GM18861 (cell line): ENCODE results near the gene MYO16.
"Not testable (repeated sequence)": the region's sequence is repeated elsewhere in the genome, so short reads cannot be mapped to it uniquely, and the experiment has no call there.

Source experiments
- ATAC-seq: cut with Tn5 transposase; IDR thresholded peaks from one replicate; pipeline ENCODE4 v1.9.1; 2021; ENCODE audit not compliant: unreplicated experiment

Gene MYO16

DNA sequence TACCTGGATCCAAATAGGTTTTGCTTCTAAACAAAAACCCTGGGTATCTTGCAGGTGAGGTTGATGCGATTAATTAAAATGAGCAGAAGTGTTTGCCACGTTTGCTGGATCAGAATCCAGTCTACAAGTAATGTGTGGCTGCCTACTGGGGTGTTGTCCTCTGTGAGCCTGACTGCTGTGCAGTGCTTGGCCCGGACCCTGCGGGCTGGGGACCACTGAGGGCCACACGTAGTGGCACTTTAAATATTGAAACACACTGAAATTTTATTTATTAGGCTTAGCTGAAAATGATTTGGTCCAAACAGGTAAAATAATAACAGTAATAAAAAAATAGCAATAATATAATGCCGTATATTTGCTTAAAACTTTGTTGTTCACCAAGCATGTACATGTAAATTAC is 338.0 kb downstream of the MYO16 start:
- no peak for ATAC-seq

DNA sequence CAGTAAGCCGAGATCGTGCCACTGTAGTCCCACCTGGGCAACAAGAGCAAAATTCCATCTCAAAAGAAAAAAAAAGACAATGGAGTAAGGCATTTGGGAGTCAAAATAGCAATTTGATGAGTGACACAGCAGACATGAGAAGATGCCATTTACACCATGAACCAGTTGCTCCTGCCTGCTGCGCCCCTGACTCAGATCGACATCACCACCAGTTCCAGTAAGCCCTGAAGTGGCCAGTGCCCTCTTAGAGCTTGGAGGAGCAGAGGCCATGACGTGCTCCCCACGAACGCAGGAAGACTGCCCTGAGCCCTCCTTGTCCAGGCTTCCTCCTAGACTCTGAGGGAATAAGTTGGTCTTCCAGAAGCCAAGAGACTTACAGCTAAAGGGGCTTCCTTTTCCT is 339.2 kb downstream of the MYO16 start:
- no peak for ATAC-seq

DNA sequence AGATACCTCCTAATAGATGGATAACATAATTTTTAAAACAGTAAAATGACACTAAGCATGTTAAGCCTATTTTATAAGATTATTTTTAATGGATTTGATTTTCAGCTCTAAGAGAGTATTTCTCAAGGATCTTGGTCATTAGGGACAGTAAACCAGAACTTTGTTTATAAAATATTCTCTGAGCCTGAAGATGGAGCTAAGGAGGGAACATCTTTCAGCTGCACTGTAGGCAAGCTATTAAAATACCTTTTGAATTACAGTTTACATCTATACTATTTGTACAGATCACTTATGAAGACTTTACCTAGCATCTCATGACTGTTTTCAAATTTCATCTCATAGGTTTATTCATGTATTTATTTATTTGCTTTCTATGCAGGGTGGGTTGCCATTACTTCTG is 345.3 kb downstream of the MYO16 start:
- no peak for ATAC-seq

DNA sequence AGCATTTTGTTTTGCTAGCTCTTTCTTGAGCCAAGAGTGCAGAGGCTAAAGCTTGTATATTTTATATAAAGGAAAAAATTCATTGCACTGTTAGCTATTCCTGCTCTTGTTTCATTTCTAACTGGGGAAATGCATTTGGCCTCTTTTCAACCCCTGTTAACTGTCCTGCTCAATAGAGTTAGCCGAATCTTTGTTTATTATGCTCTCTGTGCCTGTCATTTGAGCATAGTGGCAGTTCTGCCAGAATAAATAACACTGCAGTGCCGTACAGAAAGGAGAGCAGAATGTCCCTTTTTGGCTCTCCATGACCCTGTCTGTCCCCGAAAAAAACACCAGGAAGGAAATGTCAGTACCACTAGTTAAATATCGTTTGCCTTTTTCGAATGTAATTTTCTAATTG is 350.8 kb downstream of the MYO16 start:
- ATAC-seq = no peak

DNA sequence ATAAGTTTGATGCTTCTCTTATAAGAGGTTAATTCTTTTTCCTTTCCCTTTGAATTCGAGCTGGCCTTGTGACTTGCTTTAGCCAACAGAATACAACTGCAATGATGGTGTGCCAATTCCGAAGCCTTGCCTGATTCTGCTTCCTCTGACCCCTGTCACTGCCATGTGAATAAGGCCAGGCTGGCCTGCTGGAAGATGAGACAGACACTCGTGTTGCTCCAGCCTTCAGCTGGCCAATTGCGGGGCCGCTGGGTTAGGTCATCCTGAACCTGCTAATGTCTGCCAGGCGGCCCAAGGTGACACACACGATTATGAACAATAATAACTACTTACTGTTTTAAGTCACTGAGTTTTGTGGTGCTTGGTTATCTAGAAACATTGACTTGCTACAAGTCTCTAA is 352.0 kb downstream of the MYO16 start:
- no peak for ATAC-seq

DNA sequence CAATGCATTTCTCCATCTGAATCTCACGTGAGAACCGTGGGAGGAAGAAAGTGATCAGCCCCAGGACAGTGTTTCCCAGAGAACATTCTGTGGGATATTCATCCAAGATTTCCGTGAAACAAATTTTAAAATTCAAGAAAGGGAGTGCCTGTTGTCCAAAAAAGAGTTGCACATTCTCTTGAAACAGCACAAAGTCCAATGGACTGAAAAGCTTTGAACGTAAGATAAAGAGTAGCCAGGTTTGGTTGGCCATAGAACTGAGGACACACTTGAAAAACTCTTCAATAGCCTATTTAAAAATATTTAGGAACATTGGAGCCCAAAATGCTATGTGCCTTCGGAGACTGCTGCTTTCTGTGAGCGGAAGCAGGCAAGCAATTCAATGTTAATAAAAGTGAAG is 353.9 kb downstream of the MYO16 start:
- no peak for ATAC-seq

DNA sequence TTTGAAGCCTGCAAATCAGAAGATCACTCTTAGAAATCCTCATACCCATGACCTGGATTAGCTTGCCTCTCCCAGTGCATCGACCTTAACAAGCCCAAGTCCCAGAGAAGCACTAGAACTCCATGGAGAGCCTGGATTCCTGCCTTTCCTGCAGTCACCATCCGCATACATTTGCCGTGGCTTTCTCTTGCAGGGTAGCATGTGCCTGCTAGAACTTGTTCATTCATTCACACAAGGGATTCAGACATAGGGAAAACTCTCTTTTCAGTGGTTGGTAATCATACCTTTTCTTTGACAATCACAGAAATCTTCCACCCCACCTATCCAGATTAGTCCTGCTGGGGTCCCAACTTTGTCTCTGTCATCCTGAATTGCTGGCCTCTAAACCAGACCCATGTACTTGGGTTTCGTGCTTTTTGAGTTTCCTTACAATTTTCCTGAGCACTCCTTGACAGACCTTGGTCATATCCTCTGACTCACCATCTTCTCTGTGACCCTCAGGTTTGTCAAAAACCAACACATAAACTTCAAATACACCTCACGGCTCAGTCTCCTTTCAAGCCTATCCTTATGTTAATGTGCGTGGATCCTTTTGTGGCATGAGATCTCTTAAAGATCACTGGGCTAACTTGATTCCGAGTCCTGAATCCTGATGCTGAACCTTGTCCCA is 355.0 kb downstream of the MYO16 start:
- ATAC-seq = no peak

DNA sequence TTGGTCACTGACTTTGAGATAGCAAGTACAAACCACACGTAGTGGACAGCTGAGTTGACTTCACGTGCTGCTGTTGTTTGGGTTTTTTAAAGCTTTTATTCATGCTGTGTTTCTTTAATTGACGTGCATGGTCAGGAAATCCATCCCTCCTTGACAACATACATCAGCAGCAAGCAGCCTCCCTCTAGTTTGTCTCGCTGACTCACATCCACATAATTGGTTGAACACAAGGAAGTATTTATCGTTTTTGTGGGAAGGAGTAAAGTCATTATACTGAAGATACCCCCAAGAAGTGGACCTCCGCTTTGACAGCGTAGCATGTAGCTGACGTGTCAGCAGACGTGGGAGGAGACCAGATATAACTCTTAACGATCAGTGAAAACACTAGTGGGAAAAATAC is 355.8 kb downstream of the MYO16 start:
- no peak for ATAC-seq

DNA sequence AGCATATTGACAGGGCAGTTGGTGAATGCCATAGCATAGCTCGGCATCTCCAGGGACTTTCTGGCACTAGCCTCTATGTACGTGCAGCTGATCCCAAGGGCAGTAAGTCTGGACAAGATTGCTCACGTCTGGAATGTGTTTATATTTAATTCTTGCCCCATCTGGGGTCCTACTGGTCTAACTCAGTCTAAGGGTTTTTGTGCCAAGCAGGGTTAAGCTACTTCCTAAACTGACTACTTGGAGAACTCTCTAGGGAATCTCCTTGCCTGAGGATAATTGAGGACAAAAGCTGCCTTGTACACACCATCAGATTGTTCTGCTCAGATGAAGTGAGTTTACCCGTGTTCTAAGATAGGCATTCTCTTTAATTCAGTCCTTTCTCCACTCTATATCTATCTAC is 358.1 kb downstream of the MYO16 start:
- ATAC-seq = no peak

DNA sequence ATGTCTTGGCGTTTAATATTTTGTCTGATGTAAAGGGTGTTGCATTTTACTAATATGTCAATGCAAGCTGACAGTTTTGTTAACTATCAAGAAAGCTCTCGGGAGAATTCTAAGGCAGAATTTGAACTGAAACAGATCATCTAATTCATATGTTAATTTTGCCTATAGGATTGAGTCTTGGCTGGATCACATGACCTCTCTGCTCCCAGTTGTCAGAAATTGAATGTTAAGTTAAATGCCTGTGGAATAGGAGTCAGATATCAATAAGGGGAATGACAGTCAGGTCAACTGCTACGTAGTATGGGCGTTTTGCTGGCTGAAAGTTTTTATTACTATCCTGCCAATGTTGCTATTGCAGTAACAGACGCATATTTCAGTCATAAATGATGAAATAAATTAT is 358.5 kb downstream of the MYO16 start:
- ATAC-seq = no peak

DNA sequence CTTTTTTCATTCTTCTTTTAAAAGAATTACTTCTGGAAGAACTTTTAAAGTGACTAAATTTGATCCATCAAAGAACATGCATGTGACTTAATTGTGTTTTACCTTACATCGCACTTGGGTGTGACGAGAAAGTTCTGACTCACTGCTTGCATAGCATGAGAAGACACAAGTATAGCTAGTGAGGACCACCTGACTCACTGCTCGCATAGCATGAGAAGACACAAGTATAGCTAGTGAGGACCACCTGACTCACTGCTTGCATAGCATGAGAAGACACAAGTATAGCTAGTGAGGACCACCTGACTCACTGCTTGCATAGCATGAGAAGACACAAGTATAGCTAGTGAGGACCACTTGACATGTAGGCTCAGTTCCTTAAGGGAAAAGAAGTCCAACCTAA is 362.0 kb downstream of the MYO16 start:
- ATAC-seq = not testable (repeated sequence)

DNA sequence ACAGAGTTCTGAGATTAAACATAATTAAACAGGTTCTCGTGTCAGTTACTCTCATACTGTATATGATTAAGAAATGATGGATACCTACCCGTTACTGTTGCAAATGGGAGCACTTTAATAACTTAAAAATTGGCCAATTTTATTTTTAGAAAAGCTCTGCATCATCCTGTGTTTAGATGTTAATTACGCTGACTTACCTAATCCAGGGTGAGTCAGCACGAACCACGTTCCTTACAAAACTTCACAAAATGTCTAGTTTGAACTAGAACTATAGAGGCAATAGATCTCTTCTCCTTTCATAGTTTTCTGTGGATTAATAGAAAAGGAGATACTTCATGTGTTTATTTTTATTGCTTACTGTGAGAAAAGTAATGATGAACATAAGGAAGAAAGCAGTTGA is 363.9 kb downstream of the MYO16 start:
- ATAC-seq = no peak

DNA sequence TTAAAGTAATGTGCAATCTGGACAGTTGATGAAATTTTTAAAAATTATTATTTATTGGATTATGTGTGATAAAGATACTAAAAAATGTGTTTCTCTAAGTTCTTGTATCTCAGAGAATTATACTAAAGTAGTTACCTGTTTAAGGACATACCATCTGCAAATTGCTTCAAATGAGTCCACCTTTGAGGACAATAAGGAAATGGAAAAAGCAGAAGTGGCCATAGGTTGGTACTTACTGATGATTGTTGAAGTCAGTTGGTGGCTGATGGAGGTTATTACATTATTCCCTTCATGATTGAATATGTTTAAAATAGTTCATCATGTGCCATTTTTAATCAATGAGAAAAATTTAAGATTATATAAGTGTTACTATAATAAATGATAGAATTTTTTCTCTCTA is 367.0 kb downstream of the MYO16 start:
- ATAC-seq = no peak

DNA sequence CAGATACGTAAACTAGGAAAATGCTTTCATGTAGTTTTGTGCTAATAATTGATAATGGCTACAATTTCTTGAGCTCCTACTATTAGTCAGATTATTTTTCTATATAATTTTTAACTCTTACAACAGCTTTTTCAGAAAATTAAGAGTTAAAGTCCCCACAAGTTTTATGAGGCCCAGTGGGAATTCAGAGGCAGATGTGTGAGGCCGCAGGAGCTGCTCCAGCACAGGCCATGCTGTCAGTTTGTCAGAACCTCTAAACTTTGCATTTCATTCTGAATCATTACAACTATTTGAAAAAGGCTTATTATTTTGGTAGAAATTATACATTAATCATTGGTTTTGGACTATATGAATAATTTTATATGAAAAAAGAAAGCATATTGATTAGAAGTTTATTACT is 370.8 kb downstream of the MYO16 start:
- ATAC-seq = no peak

DNA sequence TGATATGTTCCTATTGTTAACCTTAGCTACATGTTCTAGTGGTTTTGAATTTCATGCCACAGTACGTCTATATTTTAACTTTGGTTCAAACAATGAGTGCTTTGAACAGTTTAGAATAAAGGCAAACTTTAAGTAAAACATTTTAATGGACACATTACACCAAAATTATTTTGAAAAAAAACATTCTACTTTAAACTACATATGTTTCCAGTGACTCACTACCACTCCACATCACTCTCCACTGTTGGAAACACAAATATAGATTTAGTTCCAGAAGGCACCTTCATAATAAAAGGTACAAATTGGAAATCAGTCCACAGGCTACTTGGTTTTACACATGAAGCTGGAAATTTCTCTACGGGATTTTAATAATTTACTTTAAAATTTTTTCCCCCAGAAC is 373.5 kb downstream of the MYO16 start:
- ATAC-seq = no peak

DNA sequence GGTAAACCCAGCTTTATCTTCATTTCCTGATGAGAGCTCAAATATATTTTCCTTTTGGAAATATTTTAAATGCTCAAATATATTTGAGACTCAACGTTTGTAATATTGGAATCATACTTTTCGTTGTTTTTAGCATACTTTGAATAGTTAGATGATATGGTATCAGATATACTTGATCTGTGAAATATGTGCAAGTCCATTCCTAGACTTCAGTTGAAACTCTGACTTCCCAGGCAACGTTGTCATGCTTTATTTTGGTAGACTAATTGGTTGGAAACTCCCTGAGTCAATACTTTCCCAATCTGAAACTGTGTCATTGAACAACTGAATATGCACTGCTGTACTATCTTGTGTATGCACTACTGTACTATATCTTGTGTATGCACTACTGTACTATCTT is 378.5 kb downstream of the MYO16 start:
- no peak for ATAC-seq

DNA sequence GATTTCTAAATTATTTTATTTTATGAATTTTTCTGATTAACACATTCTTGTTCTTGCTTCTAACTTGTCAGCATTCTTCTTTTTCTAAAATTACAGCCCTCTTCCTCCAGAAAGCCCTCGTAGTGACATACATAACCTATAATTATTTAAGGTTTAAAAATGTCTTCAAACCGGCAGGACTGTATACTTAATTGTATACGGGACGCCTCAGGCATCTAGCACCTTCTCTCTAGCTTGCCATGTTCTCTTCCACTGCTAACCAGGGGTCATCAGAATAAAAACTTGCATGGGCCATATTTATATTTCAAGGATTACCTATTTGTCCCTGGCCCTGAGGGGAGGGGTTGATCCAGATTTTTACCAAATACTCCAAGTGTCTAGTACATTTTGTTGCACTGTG is 380.3 kb downstream of the MYO16 start:
- ATAC-seq = no peak

DNA sequence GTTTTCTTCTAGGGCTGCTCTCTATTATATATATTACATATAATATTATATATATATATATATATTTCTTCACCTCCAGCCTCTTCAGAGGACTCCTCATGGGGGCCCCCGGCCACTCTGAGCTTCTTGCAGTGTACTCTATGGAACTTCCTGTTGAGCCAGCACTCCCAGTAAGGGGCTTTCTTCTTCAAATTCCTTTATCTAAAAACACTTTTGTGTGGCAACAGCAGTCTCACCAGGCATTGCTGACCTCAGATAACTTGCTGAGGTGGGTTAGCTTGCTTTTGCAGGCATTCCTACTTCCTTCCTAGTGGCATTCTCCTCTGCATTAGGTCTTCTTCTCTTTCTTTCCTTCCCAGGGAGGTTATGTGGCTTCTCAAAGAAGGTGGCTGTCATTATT is 381.5 kb downstream of the MYO16 start:
- ATAC-seq = no peak

DNA sequence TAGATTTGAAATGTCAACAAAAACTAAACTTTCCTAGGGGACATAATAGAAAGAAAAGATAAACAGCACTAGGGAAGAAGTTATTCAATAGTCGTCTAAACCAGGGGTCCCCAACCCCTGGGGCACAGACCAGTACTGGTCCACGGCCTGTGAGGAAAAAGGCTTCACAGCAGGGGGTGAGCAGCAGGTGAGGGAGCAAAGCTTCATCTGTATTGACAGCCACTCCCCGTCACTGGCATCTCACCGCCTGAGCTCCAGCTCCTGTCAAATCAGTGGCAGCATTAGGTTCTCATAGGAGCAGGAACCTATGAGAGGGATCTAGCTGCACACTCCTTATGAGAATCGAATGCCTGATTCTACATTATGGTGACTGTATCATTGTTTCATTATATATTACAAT is 382.7 kb downstream of the MYO16 start:
- no peak for ATAC-seq

DNA sequence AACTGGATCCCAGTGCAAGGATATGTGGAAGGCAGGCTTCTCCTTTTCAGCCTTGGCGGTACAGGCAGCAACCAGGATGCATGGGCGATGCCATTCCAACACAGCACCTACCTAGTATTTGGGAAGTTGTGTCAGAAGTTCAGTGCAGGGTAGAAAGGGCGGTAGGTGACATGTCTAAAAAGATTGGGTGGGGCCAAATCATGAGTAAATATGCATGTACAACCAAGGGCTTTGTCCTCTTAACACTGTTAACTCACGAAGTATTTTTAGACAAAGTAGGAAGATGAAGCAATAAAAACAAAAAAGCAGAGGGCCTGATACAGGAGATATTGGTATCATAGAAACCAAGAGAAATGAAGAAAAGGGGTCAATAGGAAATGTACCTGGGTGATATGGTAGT is 392.1 kb downstream of the MYO16 start:
- ATAC-seq = no peak

DNA sequence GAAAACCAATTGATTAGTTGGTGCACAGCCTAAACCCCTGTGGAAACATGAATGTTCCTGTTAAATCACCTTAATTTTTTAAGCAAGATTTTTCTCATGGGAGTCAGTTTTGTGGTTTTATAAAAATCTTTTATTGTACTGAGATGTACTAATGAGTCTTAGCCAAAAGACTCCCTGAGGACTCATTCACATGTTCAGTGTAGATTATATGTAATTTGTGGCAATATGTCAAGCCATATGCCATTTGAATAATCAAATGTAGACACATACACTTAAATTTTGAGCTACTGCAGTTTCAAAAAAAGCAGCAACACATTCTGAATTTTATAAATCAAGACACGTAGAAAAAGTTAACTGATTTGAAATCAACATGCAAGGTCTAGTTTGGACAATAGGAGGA is 395.2 kb downstream of the MYO16 start:
- no peak for ATAC-seq

DNA sequence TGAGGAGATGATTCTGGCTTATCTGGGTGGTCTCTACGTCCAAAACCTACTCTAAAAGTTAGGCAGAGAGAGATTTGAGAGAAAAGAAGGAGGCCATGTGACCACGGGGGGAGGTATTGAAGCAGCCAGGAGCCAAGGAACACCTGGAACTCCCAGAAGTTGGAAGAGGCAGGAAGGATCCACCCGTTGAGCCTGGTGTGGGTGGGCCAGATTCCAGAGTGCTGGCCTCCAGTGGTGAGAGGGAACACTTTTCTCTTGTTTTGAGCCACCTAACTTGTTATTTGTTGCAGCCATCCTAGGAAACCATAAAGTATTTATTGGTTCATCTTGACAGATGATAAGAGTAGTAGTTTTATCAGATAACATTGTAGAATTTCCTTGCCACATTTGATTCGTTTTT is 396.9 kb downstream of the MYO16 start:
- no peak for ATAC-seq

DNA sequence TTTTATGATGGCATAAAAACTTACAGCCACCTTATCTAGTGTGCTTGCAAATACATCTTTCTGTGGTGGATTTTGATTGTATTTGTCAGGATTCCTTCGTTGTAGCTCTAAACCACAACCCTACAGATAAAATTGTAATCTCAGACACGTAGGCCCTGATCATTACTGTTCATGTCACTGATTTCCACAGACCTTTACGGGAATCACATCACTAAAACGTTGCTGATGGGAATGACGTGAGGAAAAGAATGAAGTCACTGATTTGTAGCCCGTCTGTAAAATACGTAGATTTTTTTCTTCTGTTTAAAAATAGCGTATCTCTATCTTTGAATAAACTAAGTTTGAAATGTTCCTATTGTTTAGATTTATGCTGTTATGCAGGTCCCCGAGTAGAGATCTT is 399.2 kb downstream of the MYO16 start:
- no peak for ATAC-seq

DNA sequence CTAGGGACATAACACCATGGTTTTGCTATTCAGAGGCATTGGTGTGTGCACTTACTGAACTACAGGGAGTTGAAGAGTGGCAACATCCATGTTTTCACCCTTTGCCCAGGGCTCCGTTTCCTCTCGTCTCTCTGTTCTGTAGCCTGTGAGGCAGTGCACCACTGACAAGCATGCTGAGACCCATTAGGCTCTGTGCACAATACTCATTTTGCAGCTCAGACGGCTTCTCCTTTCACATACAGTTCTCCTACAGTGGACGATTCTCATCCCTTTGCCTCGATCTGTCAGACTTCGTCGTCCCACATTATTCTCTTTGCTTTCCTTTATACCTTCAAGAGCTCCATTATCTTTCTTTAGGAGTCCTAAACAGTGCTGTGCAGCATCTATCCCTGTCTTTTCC is 403.7 kb downstream of the MYO16 start:
- ATAC-seq = no peak
